ENCODE results near the gene TNIK.

TNIK gene

GRCh38 chr3:171226794-171227193 lies 233.4 kb downstream of the TNIK start:
- DNase-seq (ENCODE audit: low read depth in 2 of 2) = no peak

GRCh38 chr3:171225708-171226107 lies 234.5 kb downstream of the TNIK start:
- peak; percentile 97 for DNase-seq (ENCODE audit: low read depth in 2 of 2)

GRCh38 chr3:171225165-171225564 lies 235.0 kb downstream of the TNIK start:
- no peak for DNase-seq (ENCODE audit: low read depth in 2 of 2)

GRCh38 chr3:171223396-171223795 lies 236.8 kb downstream of the TNIK start:
- no peak for DNase-seq (ENCODE audit: low read depth in 2 of 2)

GRCh38 chr3:171222995-171223394 lies 237.2 kb downstream of the TNIK start:
- DNase-seq (ENCODE audit: low read depth in 2 of 2) = no peak

- DNase-seq (ENCODE audit: low read depth in 2 of 2) = no peak
Measured at GRCh38 chr3:171221597-171221996, 238.6 kb downstream of the TNIK start.

GRCh38 chr3:171221104-171221503 lies 239.1 kb downstream of the TNIK start:
- DNase-seq (ENCODE audit: low read depth in 2 of 2) = no peak

GRCh38 chr3:171219258-171219657 lies 240.9 kb downstream of the TNIK start:
- DNase-seq (ENCODE audit: low read depth in 2 of 2) = no peak

GRCh38 chr3:171218069-171218468 lies 242.1 kb downstream of the TNIK start:
- DNase-seq (ENCODE audit: low read depth in 2 of 2) = no peak

GRCh38 chr3:171213907-171214306 lies 246.3 kb downstream of the TNIK start:
- DNase-seq (ENCODE audit: low read depth in 2 of 2) = no peak

GRCh38 chr3:171213178-171213577 lies 247.0 kb downstream of the TNIK start:
- no peak for DNase-seq (ENCODE audit: low read depth in 2 of 2)

GRCh38 chr3:171212648-171213047 lies 247.6 kb downstream of the TNIK start:
- no peak for DNase-seq (ENCODE audit: low read depth in 2 of 2)

- DNase-seq (ENCODE audit: low read depth in 2 of 2) = no peak
Measured at GRCh38 chr3:171206283-171206682, 253.9 kb downstream of the TNIK start.

GRCh38 chr3:171204942-171205341 lies 255.3 kb downstream of the TNIK start:
- DNase-seq (ENCODE audit: low read depth in 2 of 2) = no peak

- no peak for DNase-seq (ENCODE audit: low read depth in 2 of 2)
Measured at GRCh38 chr3:171201825-171202224, 258.4 kb downstream of the TNIK start.

GRCh38 chr3:171200750-171201088 lies 259.5 kb downstream of the TNIK start:
- DNase-seq (ENCODE audit: low read depth in 2 of 2) = no peak

GRCh38 chr3:171200052-171200749 lies 260.0 kb downstream of the TNIK start:
- DNase-seq (ENCODE audit: low read depth in 2 of 2) = no peak

- no peak for DNase-seq (ENCODE audit: low read depth in 2 of 2)
Measured at GRCh38 chr3:171199473-171199829, 260.8 kb downstream of the TNIK start.

GRCh38 chr3:171198781-171199472 lies 261.3 kb downstream of the TNIK start:
- no peak for DNase-seq (ENCODE audit: low read depth in 2 of 2)

GRCh38 chr3:171195686-171196085 lies 264.5 kb downstream of the TNIK start:
- no peak for DNase-seq (ENCODE audit: low read depth in 2 of 2)

GRCh38 chr3:171194965-171195364 lies 265.2 kb downstream of the TNIK start:
- no peak for DNase-seq (ENCODE audit: low read depth in 2 of 2)

GRCh38 chr3:171193693-171194092 lies 266.5 kb downstream of the TNIK start:
- DNase-seq (ENCODE audit: low read depth in 2 of 2) = no peak

GRCh38 chr3:171192176-171192854 lies 267.9 kb downstream of the TNIK start:
- DNase-seq (ENCODE audit: low read depth in 2 of 2) = peak; percentile 51 to 53
